H1 (cell line): ENCODE results near the gene MYLIP. TPM values are rescaled to one million over a fixed set of nuclear protein-coding genes. Genes with fewer than 3 reads are reported as not detected.

Experiments used
- CTCF ChIA-PET: fragments of 300-600 bp; sonication (Branson Sonifier 250); formaldehyde crosslinking; loops from one replicate; lab custom pipeline; 2021; ENCODE audit not compliant: partially characterized antibody; lab: Charles Lee
- POLR2A ChIA-PET: fragments of 300-600 bp; sonication (Branson Sonifier 250); formaldehyde crosslinking; loops from one replicate; lab custom pipeline; 2021; ENCODE audit warnings: inconsistent platforms; ENCODE audit not compliant: partially characterized antibody; lab: Charles Lee
- DNase-seq, 2 experiments: peaks; one replicate each; pipeline versions ENCODE4 v3.0.0 to v3.0.0-alpha.2; 2010 to 2022; ENCODE audit warnings: low spot score in 2 of 2, low read depth in 1 of 2, mixed read lengths in 1 of 2
- FAIRE-seq: peaks from 2 replicates; lab custom pipeline; 2011; peaks lifted over from hg19 to GRCh38; lab: Jason Lieb, UNC
- H2AFZ ChIP-seq: 2 replicates; pipeline ENCODE4 v1.8.1; 2012; ENCODE audit warnings: low read length, inconsistent platforms
- H2AK5ac ChIP-seq: 2 replicates; pipeline ENCODE4 v1.6.1; 2013; ENCODE audit warnings: low read depth, low read length
- H2BK120ac ChIP-seq: replicated peaks from 2 replicates; pipeline ENCODE3; 2013; ENCODE audit warnings: low read depth, low read length, inconsistent platforms
- H2BK12ac ChIP-seq: 2 replicates; pipeline ENCODE4 v1.6.1; 2013; ENCODE audit warnings: low read depth, low read length
- H2BK15ac ChIP-seq: 2 replicates; pipeline ENCODE4 v1.6.1; 2013; ENCODE audit warnings: low read length
- H2BK20ac ChIP-seq: 2 replicates; pipeline ENCODE4 v1.6.1; 2013; ENCODE audit warnings: low read length
- H2BK5ac ChIP-seq: 2 replicates; pipeline ENCODE4 v1.6.1; 2013; ENCODE audit warnings: low read depth, low read length
- H3K14ac ChIP-seq: 2 replicates; pipeline ENCODE4 v1.6.1; 2013; ENCODE audit warnings: inconsistent platforms; ENCODE audit not compliant: insufficient read length
- H3K18ac ChIP-seq: 2 replicates; pipeline ENCODE4 v1.6.1; 2013; ENCODE audit warnings: low read length; ENCODE audit errors: extremely low read depth
- H3K23ac ChIP-seq: 2 replicates; pipeline ENCODE4 v1.6.1; 2013; ENCODE audit warnings: inconsistent platforms; ENCODE audit not compliant: insufficient read length
- H3K23me2 ChIP-seq: 2 replicates; pipeline ENCODE4 v1.6.1; 2013; ENCODE audit warnings: low read depth, low read length
- H3K27ac ChIP-seq: 2 replicates; pipeline ENCODE4 v1.6.1; 2011; ENCODE audit warnings: low read depth, low read length, inconsistent platforms
- H3K27me3 ChIP-seq, 4 experiments: replicated peaks in 1 of 4; 1 replicate in 1 of 4; 2 replicates in 3 of 4; pipeline versions ENCODE4 v1.6.1 to v1.8.1; 2011 to 2013; ENCODE audit warnings: low read length in 3 of 4, mild to moderate bottlenecking in 3 of 4, inconsistent platforms in 2 of 4, mixed read lengths in 2 of 4, moderate library complexity in 1 of 4; ENCODE audit not compliant: control insufficient read depth in 3 of 4, insufficient read depth in 3 of 4; ENCODE audit errors: extremely low read depth in 1 of 4
- H3K36me3 ChIP-seq, 4 experiments: 2 replicates each; pipeline versions ENCODE4 v1.6.1 to v1.8.1; 2011 to 2013; ENCODE audit warnings: mild to moderate bottlenecking in 4 of 4, low read length in 3 of 4, moderate library complexity in 2 of 4, control low read depth in 1 of 4, inconsistent platforms in 1 of 4; ENCODE audit not compliant: insufficient read depth in 4 of 4, control insufficient read depth in 2 of 4
- H3K4ac ChIP-seq: replicated peaks from 2 replicates; pipeline ENCODE3; 2013; ENCODE audit warnings: low read length, low read depth, mixed read lengths, inconsistent platforms; ENCODE audit not compliant: insufficient read length
- H3K4me1 ChIP-seq, 4 experiments: replicated peaks in 1 of 4; 1 replicate in 1 of 4; 2 replicates in 3 of 4; pipeline versions ENCODE4 v1.6.1 to v1.8.1; 2011 to 2013; ENCODE audit warnings: low read length in 3 of 4, inconsistent platforms in 2 of 4, mixed read lengths in 1 of 4; ENCODE audit not compliant: insufficient read depth in 4 of 4, control insufficient read depth in 3 of 4
- H3K4me2 ChIP-seq, 2 experiments: 2 replicates each; pipeline versions ENCODE4 v1.6.1 to v1.8.1; 2011 to 2013; ENCODE audit warnings: low read depth in 2 of 2, low read length in 2 of 2, control low read depth in 1 of 2, inconsistent platforms in 1 of 2, mild to moderate bottlenecking in 1 of 2; ENCODE audit not compliant: insufficient read depth in 1 of 2
- H3K4me3 ChIP-seq, 4 experiments: fragments of 200-600, 300-600 bp in 1 of 4; sonication (generic), shearing (Covaris generic), sonication (Bioruptor Twin) in 1 of 4; 2 replicates each; pipeline versions ENCODE4 v1.5.1 to v1.8.1; 2011 to 2016; ENCODE audit warnings: low read length in 4 of 4, low read depth in 3 of 4, control low read depth in 2 of 4, inconsistent platforms in 2 of 4, mild to moderate bottlenecking in 2 of 4, mixed read lengths in 1 of 4, moderate library complexity in 1 of 4; ENCODE audit not compliant: insufficient read depth in 2 of 4; ENCODE audit errors: extremely low read depth in 1 of 4
- H3K56ac ChIP-seq: replicated peaks from 2 replicates; pipeline ENCODE3; 2013; ENCODE audit warnings: low read depth, mild to moderate bottlenecking, mixed read lengths, low read length, inconsistent platforms; ENCODE audit not compliant: insufficient read length
- H3K79me1 ChIP-seq: 2 replicates; pipeline ENCODE4 v1.6.1; 2013; ENCODE audit warnings: low read depth, low read length, control low read depth
- H3K79me2 ChIP-seq, 2 experiments: 2 replicates each; pipeline versions ENCODE4 v1.6.1 to v1.8.1; 2012 to 2013; ENCODE audit warnings: low read length in 2 of 2, mild to moderate bottlenecking in 2 of 2, inconsistent platforms in 1 of 2; ENCODE audit not compliant: insufficient read depth in 2 of 2, control insufficient read depth in 1 of 2
- H3K9ac ChIP-seq, 4 experiments: replicated peaks in 1 of 4; 1 replicate in 1 of 4; 2 replicates in 3 of 4; pipeline versions ENCODE4 v1.6.1 to v1.8.1; 2011 to 2013; ENCODE audit warnings: low read depth in 3 of 4, low read length in 3 of 4, control low read depth in 2 of 4, mild to moderate bottlenecking in 2 of 4, moderate library complexity in 2 of 4, inconsistent platforms in 1 of 4; ENCODE audit errors: extremely low read depth in 1 of 4
- H3K9me3 ChIP-seq, 2 experiments: 2 replicates each; pipeline versions ENCODE4 v1.6.1 to v1.8.1; 2012 to 2013; ENCODE audit warnings: mild to moderate bottlenecking in 2 of 2, moderate library complexity in 2 of 2, control low read depth in 1 of 2, inconsistent platforms in 1 of 2, low read depth in 1 of 2, low read length in 1 of 2, mixed read lengths in 1 of 2; ENCODE audit not compliant: insufficient read depth in 2 of 2
- H4K20me1 ChIP-seq, 2 experiments: replicated peaks in 1 of 2; 2 replicates each; pipeline versions ENCODE3 to v1.8.1; 2011 to 2013; ENCODE audit warnings: inconsistent platforms in 2 of 2, low read length in 2 of 2, mild to moderate bottlenecking in 1 of 2; ENCODE audit not compliant: insufficient read depth in 2 of 2, control insufficient read depth in 1 of 2
- H4K5ac ChIP-seq: 2 replicates; pipeline ENCODE4 v1.6.1; 2013; ENCODE audit warnings: low read length, low read depth, mixed read lengths, inconsistent platforms; ENCODE audit not compliant: insufficient read length
- H4K8ac ChIP-seq: 2 replicates; pipeline ENCODE4 v1.8.0; 2013; ENCODE audit warnings: mild to moderate bottlenecking, moderate library complexity, low read length, inconsistent platforms; ENCODE audit not compliant: insufficient read depth; ENCODE audit errors: extremely low read depth
- H4K91ac ChIP-seq: replicated peaks from 2 replicates; pipeline ENCODE3; 2013; ENCODE audit warnings: low read length, mixed read lengths, inconsistent platforms; ENCODE audit not compliant: insufficient read length
- BRCA1 ChIP-seq: IDR thresholded peaks from 2 replicates; pipeline ENCODE4 v1.6.1; 2012; ENCODE audit warnings: low read depth, low read length, improper control_type of control experiment
- CEBPB ChIP-seq: IDR thresholded peaks from 2 replicates; pipeline ENCODE4 v1.6.1; 2012; ENCODE audit warnings: low read depth, low read length
- CHD2 ChIP-seq: IDR thresholded peaks from 2 replicates; pipeline ENCODE4 v1.6.1; 2012; ENCODE audit warnings: low read length, improper control_type of control experiment
- CTBP2 ChIP-seq: IDR thresholded peaks from 2 replicates; pipeline ENCODE4 v1.7.0; 2011; ENCODE audit warnings: borderline replicate concordance, mild to moderate bottlenecking, moderate library complexity, mixed read lengths, low read length; ENCODE audit not compliant: insufficient read depth, insufficient read length
- FOSL1 ChIP-seq: IDR thresholded peaks from 2 replicates; pipeline ENCODE4 v1.6.1; 2011; ENCODE audit warnings: mild to moderate bottlenecking, low read depth, low read length, moderate library complexity; ENCODE audit not compliant: insufficient read depth
- HDAC2 ChIP-seq, 2 experiments: fragments of 300-600 bp in 1 of 2; sonication (generic) in 1 of 2; IDR thresholded peaks; 2 replicates each; pipeline ENCODE4 v1.6.1; 2011 to 2012; ENCODE audit warnings: low read depth in 2 of 2, low read length in 2 of 2, mild to moderate bottlenecking in 2 of 2, moderate library complexity in 2 of 2, borderline replicate concordance in 1 of 2, inconsistent platforms in 1 of 2
- POU5F1 ChIP-seq: IDR thresholded peaks from 2 replicates; pipeline ENCODE4 v1.6.1; 2011; ENCODE audit warnings: low read depth, mild to moderate bottlenecking, low read length, moderate library complexity
- RFX5 ChIP-seq: IDR thresholded peaks from 2 replicates; pipeline ENCODE4 v1.6.1; 2011; ENCODE audit warnings: low read depth, low read length, improper control_type of control experiment, borderline replicate concordance
- SP4 ChIP-seq: IDR thresholded peaks from 2 replicates; pipeline ENCODE4 v1.6.1; 2012; ENCODE audit warnings: low read length, inconsistent platforms
- TCF12 ChIP-seq: IDR thresholded peaks from 2 replicates; pipeline ENCODE4 v1.6.1; 2011; ENCODE audit warnings: low read depth, mild to moderate bottlenecking, low read length
- USF2 ChIP-seq: IDR thresholded peaks from 2 replicates; pipeline ENCODE4 v1.6.1; 2011; ENCODE audit warnings: low read length, improper control_type of control experiment
- ZNF274 ChIP-seq: IDR thresholded peaks from 2 replicates; pipeline ENCODE4 v1.7.0; 2012; ENCODE audit warnings: low read length, borderline replicate concordance; ENCODE audit errors: extremely low read depth
- whole genome bisulfite sequencing, 2 experiments: shearing (Covaris generic) in 1 of 2; methylation state at CpG; one replicate each; pipeline versions ENCODE4 v1.1.6 to v1.1.7; 2013 to 2015; ENCODE audit warnings: low lambda C conversion rate in 2 of 2, mixed read lengths in 2 of 2, inconsistent platforms in 1 of 2, low coverage in 1 of 2, missing lambda C conversion rate in 1 of 2; ENCODE audit not compliant: insufficient replicate concordance in 2 of 2, insufficient coverage in 1 of 2, insufficient read length in 1 of 2; ENCODE audit errors: extremely low coverage in 1 of 2, missing lambda C conversion rate in 1 of 2; 5-methylcytosine and 5-hydroxymethylcytosine counted together
- polyA plus RNA-seq, 7 experiments: library from polyadenylated mRNA; depleted of rRNA in 3 of 7; stranded (reverse) in 5 of 7; unstranded in 2 of 7; fragments of >200 nt in 5 of 7; fragments of 200-250 nt in 2 of 7; gene quantifications; 1 replicate in 5 of 7; 2 replicates in 1 of 7; 4 replicates in 1 of 7; pipeline versions ENCODE4 v1.2.1 to v1.2.3, GENCODE V29; 2011 to 2013; ENCODE audit warnings: missing spikeins in 2 of 7, mixed read lengths in 2 of 7
- total RNA-seq: library from RNA; stranded (reverse); fragmentation: NEBNext Ultra II Directional; extraction: Animal tissue kit (Norgen Biotek cat#: 25700); gene quantifications from 2 replicates; pipeline ENCODE4 v1.2.1, GENCODE V29; 2021

MYLIP gene
- total and polyA plus RNA-seq, 2 of the 8 experiments (the other 6 are each of a cell fraction or from before 2014, with no cell fraction given), result 21.1 to 26.9 TPM

GRCh38 chr6:16127471-16127870 lies 1.4 kb upstream of the MYLIP start:
- WGBS, 2 experiments, result 93% methylated on average over 12 of the region's 12 CpGs; no CpG with 5 or more reads in 1 of the 2 experiments
- H4K20me1 ChIP-seq, result peaks cover 13% of the 10 kb centered on the region in 2 experiments
- no peak overlapping the region for H3K4ac ChIP-seq
- H3K79me1 ChIP-seq, result no peaks in the 10 kb centered on the region
- H2AK5ac ChIP-seq, result no peak overlapping the region
- no peaks in the 10 kb centered on the region; a peak in 1 of 7 replicates for H3K27me3 ChIP-seq
- no peak overlapping the region for H3K18ac ChIP-seq
- H3K4me1 ChIP-seq, result no peaks in the 10 kb centered on the region; a peak in 1 of 7 replicates
- H4K8ac ChIP-seq, result no peak overlapping the region; the same call in 1 of the 2 replicates
- H3K23me2 ChIP-seq, result peaks cover 4% of the 10 kb centered on the region; the same call in 1 of the 2 replicates
- H2BK120ac ChIP-seq, result no peak overlapping the region
- H4K91ac ChIP-seq, result no peak overlapping the region
- no peak overlapping the region for H3K14ac ChIP-seq
- H3K36me3 ChIP-seq, result peaks cover 0 to 13% (median 0%) of the 10 kb centered on the region in 4 experiments; a peak in 2 of 8 replicates
- no peak overlapping the region for H3K27ac ChIP-seq
- H3K79me2 ChIP-seq, result peaks cover 9 to 35% of the 10 kb centered on the region in 2 experiments
- peak overlapping the region; percentile 82; the same call in 1 of the 2 replicates for H2BK15ac ChIP-seq
- no peak overlapping the region for H3K4me3 ChIP-seq
- no peak overlapping the region for H2AFZ ChIP-seq
- CTCF ChIA-PET, result interaction anchor here (0.7 to 1.4 kb wide), 6 partner anchors 22 to 434 kb away, joined by 3 read pairs; no protein-coding TSS in a partner anchor
- H3K9ac ChIP-seq, result no peak overlapping the region
- FAIRE-seq, result no peak
- H2BK12ac ChIP-seq, result 0 out of 2 replicates have a peak overlapping the region, but pooled peaks have one; percentile 94
- H3K56ac ChIP-seq, result no peak overlapping the region
- H2BK5ac ChIP-seq, result no peak overlapping the region
- no peak overlapping the region for H3K4me2 ChIP-seq
- H4K5ac ChIP-seq, result no peak overlapping the region
- no peak overlapping the region for H2BK20ac ChIP-seq
- POLR2A ChIA-PET, result interaction anchor here (0.7 to 1.9 kb wide), 3 partner anchors 9 to 166 kb away, joined by 3 to 6 read pairs (median 5); no protein-coding TSS in a partner anchor
- no peak for DNase-seq
- no peak overlapping the region for H3K23ac ChIP-seq
- no peaks in the 10 kb centered on the region for H3K9me3 ChIP-seq
- TF ChIP-seq CTBP2, result no peak
- TF ChIP-seq CHD2, result no peak
- no peak for TF ChIP-seq SP4
- TF ChIP-seq HDAC2 (IDR thresholded peaks at IDR 0.05; ENCODE audit: borderline replicate concordance in 1 of 2, low read depth in 2 of 2, low read length in 2 of 2), result no peak
- no peak for TF ChIP-seq FOSL1
- TF ChIP-seq CEBPB, result no peak
- no peak for TF ChIP-seq BRCA1
- no peak for TF ChIP-seq ZNF274
- no peak for TF ChIP-seq TCF12
- no peak for TF ChIP-seq RFX5
- TF ChIP-seq POU5F1, result no peak
- no peak for TF ChIP-seq USF2
